PFSK-1 (cell line): ENCODE results near the gene POF1B.

Source experiments
- FOXP2 ChIP-seq: optimal IDR thresholded peaks from 2 replicates; pipeline ENCODE3; 2011; ENCODE audit warnings: borderline replicate concordance, control low read depth, inconsistent platforms; ENCODE audit not compliant: insufficient read depth; ENCODE audit errors: extremely low read length, extremely low read depth
- POLR2AphosphoS5 ChIP-seq: IDR thresholded peaks from 2 replicates; pipeline ENCODE4 v1.6.1; 2012; ENCODE audit warnings: low read depth, mild to moderate bottlenecking, control low read depth, low read length, moderate library complexity
- TF ChIP-seq, protein P1 (sequence below), 2 experiments: IDR thresholded peaks; 2 replicates each; pipeline versions ENCODE4 v1.6.1 to v1.8.0; 2011 to 2012; ENCODE audit warnings: low read depth in 2 of 2, low read length in 2 of 2, control low read depth in 1 of 2, inconsistent platforms in 1 of 2, mild to moderate bottlenecking in 1 of 2, moderate library complexity in 1 of 2; ENCODE audit not compliant: insufficient read depth in 1 of 2

DNA sequence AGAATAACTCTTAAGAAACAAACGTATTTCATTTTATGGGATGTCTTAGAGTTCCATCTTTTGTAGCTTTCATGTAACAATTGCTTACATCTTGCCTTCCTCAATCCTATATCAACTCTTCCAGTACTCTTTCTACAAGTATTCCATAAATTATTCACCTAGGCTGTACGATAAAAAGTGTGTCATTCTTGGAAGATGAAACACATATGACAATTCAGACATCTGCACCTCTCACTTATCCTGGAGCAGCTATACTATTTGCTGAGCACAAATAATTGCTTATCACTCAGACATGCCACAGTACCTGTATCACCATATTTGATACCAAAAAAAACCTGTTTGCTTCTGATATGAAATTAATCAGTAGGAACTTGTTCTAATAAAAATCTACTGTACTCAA lies 1.0 kb downstream of the POF1B start:
- no peak for TF ChIP-seq POLR2AphosphoS5
- TF ChIP-seq, protein P1, sequence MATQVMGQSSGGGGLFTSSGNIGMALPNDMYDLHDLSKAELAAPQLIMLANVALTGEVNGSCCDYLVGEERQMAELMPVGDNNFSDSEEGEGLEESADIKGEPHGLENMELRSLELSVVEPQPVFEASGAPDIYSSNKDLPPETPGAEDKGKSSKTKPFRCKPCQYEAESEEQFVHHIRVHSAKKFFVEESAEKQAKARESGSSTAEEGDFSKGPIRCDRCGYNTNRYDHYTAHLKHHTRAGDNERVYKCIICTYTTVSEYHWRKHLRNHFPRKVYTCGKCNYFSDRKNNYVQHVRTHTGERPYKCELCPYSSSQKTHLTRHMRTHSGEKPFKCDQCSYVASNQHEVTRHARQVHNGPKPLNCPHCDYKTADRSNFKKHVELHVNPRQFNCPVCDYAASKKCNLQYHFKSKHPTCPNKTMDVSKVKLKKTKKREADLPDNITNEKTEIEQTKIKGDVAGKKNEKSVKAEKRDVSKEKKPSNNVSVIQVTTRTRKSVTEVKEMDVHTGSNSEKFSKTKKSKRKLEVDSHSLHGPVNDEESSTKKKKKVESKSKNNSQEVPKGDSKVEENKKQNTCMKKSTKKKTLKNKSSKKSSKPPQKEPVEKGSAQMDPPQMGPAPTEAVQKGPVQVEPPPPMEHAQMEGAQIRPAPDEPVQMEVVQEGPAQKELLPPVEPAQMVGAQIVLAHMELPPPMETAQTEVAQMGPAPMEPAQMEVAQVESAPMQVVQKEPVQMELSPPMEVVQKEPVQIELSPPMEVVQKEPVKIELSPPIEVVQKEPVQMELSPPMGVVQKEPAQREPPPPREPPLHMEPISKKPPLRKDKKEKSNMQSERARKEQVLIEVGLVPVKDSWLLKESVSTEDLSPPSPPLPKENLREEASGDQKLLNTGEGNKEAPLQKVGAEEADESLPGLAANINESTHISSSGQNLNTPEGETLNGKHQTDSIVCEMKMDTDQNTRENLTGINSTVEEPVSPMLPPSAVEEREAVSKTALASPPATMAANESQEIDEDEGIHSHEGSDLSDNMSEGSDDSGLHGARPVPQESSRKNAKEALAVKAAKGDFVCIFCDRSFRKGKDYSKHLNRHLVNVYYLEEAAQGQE (IDR thresholded peaks at IDR 0.05; ENCODE audit: insufficient read depth in 1 of 2, low read depth in 2 of 2, low read length in 2 of 2): no peak
- no peak for TF ChIP-seq FOXP2
